ENCODE measurements around the gene COL5A1.

- no peak for TF ChIP-seq ZNF274 (IDR thresholded peaks at IDR 0.05; ENCODE audit: low read depth, low read length)
- no peak for TF ChIP-seq SUZ12 (IDR thresholded peaks at IDR 0.05; ENCODE audit: extremely low read depth, insufficient read depth, insufficient read length)
- no peak for TF ChIP-seq YY1 (IDR thresholded peaks at IDR 0.05; ENCODE audit: insufficient read depth, insufficient read length)
These were observed 102.2 kb downstream of the COL5A1 start for GRCh38 chr9:134743853-134744252.
